ENCODE data around the gene AGRP. TPM values are rescaled to one million over a fixed set of nuclear protein-coding genes. Genes with fewer than 3 reads are reported as not detected.

AGRP gene
- total RNA-seq, 4 donors from 2014 or later, result not detected

GRCh38 chr16:67454104-67454503, 29.2 kb downstream of the AGRP start:
- intact Hi-C loops (cut with DNase I), result no loop called here
- Histone ChIP-seq H3K4me3 (no peak overlapping the region), H3K27me3 (no peaks in the 10 kb centered on the region), H3K9me3 (no peaks in the 10 kb centered on the region), H3K36me3 (peaks cover 6 to 46% (median 37%) of the 10 kb centered on the region in 4 donors), H3K4me1 (peaks cover 53 to 87% (median 73%) of the 10 kb centered on the region in 4 donors), H3K27ac (replicated peaks in 1 of 4) (peak overlapping the region in 1 of 4 donors; percentile 4)
- DNase-seq (ENCODE audit: extremely low spot score), result no peak
- WGBS, result 91% methylated on average over 4 of the region's 5 CpGs
- TF ChIP-seq EP300 (IDR thresholded peaks at IDR 0.05), result no peak
- no peak for TF ChIP-seq CTCF (IDR thresholded peaks at IDR 0.05)
- no peak for TF ChIP-seq POLR2A (IDR thresholded peaks at IDR 0.05; ENCODE audit: low read depth)
- no peak for TF ChIP-seq POLR2AphosphoS5 (IDR thresholded peaks at IDR 0.05)

- peaks cover 51 to 86% (median 70%) of the 10 kb centered on the region in 4 donors for H3K4me1 ChIP-seq
- H3K27me3 ChIP-seq, result no peaks in the 10 kb centered on the region
- WGBS, result 56% methylated on average over 2 of the region's 2 CpGs
- intact Hi-C loops (cut with DNase I), result no loop called here
- DNase-seq (ENCODE audit: extremely low spot score), result no peak
- no peaks in the 10 kb centered on the region for H3K9me3 ChIP-seq
- TF ChIP-seq EP300 (IDR thresholded peaks at IDR 0.05), result no peak
- TF ChIP-seq CTCF (IDR thresholded peaks at IDR 0.05), result no peak
- TF ChIP-seq POLR2A (IDR thresholded peaks at IDR 0.05; ENCODE audit: low read depth), result no peak
- no peak for TF ChIP-seq POLR2AphosphoS5 (IDR thresholded peaks at IDR 0.05)
- peak overlapping the region in 1 of 4 donors; percentile 3 for H3K27ac ChIP-seq (replicated peaks in 1 of 4)
- peaks cover 6 to 63% (median 44%) of the 10 kb centered on the region in 4 donors for H3K36me3 ChIP-seq
- no peak overlapping the region for H3K4me3 ChIP-seq
Observed at GRCh38 chr16:67451704-67452435, 31.5 kb downstream of the AGRP start.

GRCh38 chr16:67451061-67451703, 32.2 kb downstream of the AGRP start:
- Histone ChIP-seq H3K4me3 (no peak overlapping the region), H3K27ac (replicated peaks in 1 of 4) (peak overlapping the region in 2 of 4 donors; percentile 3 to 10), H3K27me3 (no peaks in the 10 kb centered on the region), H3K9me3 (no peaks in the 10 kb centered on the region), H3K36me3 (peaks cover 6 to 63% (median 44%) of the 10 kb centered on the region in 4 donors), H3K4me1 (peaks cover 51 to 86% (median 70%) of the 10 kb centered on the region in 4 donors)
- whole genome bisulfite sequencing, result 79% methylated on average over 12 of the region's 12 CpGs
- intact Hi-C loops (cut with DNase I), result no loop called here
- no peak for TF ChIP-seq EP300 (IDR thresholded peaks at IDR 0.05)
- no peak for TF ChIP-seq CTCF (IDR thresholded peaks at IDR 0.05)
- TF ChIP-seq POLR2AphosphoS5 (IDR thresholded peaks at IDR 0.05), result no peak
- TF ChIP-seq POLR2A (IDR thresholded peaks at IDR 0.05; ENCODE audit: low read depth), result no peak
- no peak for DNase-seq (ENCODE audit: extremely low spot score)

GRCh38 chr16:67449739-67450138, 33.6 kb downstream of the AGRP start:
- Histone ChIP-seq H3K4me3 (no peak overlapping the region), H3K9me3 (no peaks in the 10 kb centered on the region), H3K27me3 (no peaks in the 10 kb centered on the region), H3K4me1 (peaks cover 66 to 87% (median 76%) of the 10 kb centered on the region in 4 donors), H3K27ac (replicated peaks in 1 of 4) (no peak overlapping the region), H3K36me3 (peaks cover 6 to 71% (median 46%) of the 10 kb centered on the region in 4 donors)
- intact Hi-C loops (cut with DNase I), result no loop called here
- WGBS, result no CpG with 5 or more reads among the region's 3 CpGs
- DNase-seq (ENCODE audit: extremely low spot score), result no peak
- TF ChIP-seq POLR2AphosphoS5 (IDR thresholded peaks at IDR 0.05) (no peak), CTCF (IDR thresholded peaks at IDR 0.05) (no peak), EP300 (IDR thresholded peaks at IDR 0.05) (no peak), POLR2A (IDR thresholded peaks at IDR 0.05; ENCODE audit: low read depth) (no peak)
